ENCODE results near the gene TNRC6C.
A peak's percentile ranks its signal among the peaks of the same experiment; 100 is the strongest.
"Not testable (repeated sequence)": the region's sequence is repeated elsewhere in the genome, so short reads cannot be mapped to it uniquely, and the experiment has no call there.

Gene TNRC6C

GRCh38 chr17:78096093-78096492 lies 137.6 kb downstream of the TNRC6C start:
- DNase-seq: no peak

GRCh38 chr17:78101112-78101511 lies 142.6 kb downstream of the TNRC6C start:
- no peak for DNase-seq

- no peak for DNase-seq
Measured at GRCh38 chr17:78101542-78101941, 143.0 kb downstream of the TNRC6C start.

GRCh38 chr17:78103311-78103710 lies 144.8 kb downstream of the TNRC6C start:
- no peak for DNase-seq

- no peak for DNase-seq
Measured at GRCh38 chr17:78104540-78104941, 146.0 kb downstream of the TNRC6C start.

GRCh38 chr17:78105101-78105500 lies 146.6 kb downstream of the TNRC6C start:
- no peak for DNase-seq

GRCh38 chr17:78105551-78105950 lies 147.0 kb downstream of the TNRC6C start:
- DNase-seq: no peak

- no peak for DNase-seq
Measured at GRCh38 chr17:78106211-78106610, 147.7 kb downstream of the TNRC6C start.

- no peak for DNase-seq
Measured at GRCh38 chr17:78107457-78107856, 149.0 kb downstream of the TNRC6C start.

GRCh38 chr17:78107976-78108725 lies 149.6 kb downstream of the TNRC6C start:
- DNase-seq: no peak

GRCh38 chr17:78108726-78109488 lies 150.4 kb downstream of the TNRC6C start:
- no peak for DNase-seq

GRCh38 chr17:78109489-78109761 lies 150.9 kb downstream of the TNRC6C start:
- DNase-seq: no peak

GRCh38 chr17:78110363-78111015 lies 152.0 kb downstream of the TNRC6C start:
- DNase-seq: peak; percentile 11

- DNase-seq: no peak
Measured at GRCh38 chr17:78111016-78111726, 152.7 kb downstream of the TNRC6C start.

GRCh38 chr17:78111727-78112517 lies 153.4 kb downstream of the TNRC6C start:
- no peak for DNase-seq

GRCh38 chr17:78112518-78113471 lies 154.3 kb downstream of the TNRC6C start:
- peak; percentile 42 for DNase-seq

GRCh38 chr17:78113804-78114785 lies 155.6 kb downstream of the TNRC6C start:
- DNase-seq: no peak

GRCh38 chr17:78114831-78115723 lies 156.6 kb downstream of the TNRC6C start:
- DNase-seq: no peak

- DNase-seq: not testable (repeated sequence)
Measured at GRCh38 chr17:78115803-78116202, 157.3 kb downstream of the TNRC6C start.
